ENCODE results near the gene AMZ1.
"Not testable (repeated sequence)": the region's sequence is repeated elsewhere in the genome, so short reads cannot be mapped to it uniquely, and the experiment has no call there.

Gene AMZ1

DNA sequence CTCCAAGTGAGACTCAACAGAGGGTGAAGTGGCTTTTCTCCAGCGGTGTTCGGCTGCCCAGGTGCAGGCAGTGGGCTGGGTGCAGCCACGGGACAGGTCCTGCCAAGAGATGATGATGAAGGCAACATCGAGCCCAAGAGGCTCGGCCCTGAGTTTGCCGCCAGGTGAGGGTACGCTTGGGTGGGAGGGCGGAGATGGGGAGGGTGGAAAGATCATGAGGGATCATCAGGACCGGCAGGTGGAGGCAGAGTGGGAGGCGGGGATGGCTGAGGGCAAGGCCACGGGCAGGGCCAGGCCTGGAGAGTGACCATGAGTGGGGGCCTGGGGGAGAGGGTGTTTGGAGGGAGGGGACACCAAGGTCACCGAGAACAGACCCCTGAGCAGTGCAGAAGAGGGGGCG is 17.8 kb upstream of the AMZ1 start:
- no peak for DNase-seq

DNA sequence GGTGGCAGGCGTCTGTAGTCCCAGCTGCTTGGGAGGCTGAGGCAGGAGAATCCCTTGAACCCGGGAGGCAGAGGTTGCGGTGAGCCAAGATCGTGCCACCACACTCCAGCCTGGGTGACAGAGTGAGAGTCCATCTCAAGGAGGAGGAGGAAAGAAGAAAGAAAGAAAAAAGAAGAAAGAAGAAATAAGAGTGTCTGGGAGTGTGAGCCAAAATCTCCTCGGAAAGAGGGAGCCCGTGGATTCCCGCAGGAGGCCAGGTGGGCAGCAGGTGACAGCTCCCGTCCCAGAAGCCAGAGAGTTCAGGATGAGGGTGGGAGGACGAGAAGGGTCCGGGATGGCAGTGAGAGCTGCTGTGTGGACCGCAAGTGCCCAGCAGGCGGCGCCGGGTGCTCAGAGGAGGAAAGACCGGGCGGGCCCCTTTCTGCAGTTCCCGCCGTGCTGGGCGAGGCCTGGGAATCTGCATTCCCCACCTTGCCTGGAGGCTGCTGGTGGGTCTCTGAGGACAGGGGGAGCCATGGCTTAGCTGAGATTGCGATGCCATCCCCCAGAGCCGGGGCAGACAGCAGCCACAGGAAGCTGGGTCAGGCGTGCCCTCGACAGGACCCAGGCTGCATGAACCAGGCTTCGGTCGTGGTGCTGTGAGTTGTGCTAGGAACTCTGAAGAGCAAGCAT is 17.1 kb upstream of the AMZ1 start:
- DNase-seq = peak; percentile 50

DNA sequence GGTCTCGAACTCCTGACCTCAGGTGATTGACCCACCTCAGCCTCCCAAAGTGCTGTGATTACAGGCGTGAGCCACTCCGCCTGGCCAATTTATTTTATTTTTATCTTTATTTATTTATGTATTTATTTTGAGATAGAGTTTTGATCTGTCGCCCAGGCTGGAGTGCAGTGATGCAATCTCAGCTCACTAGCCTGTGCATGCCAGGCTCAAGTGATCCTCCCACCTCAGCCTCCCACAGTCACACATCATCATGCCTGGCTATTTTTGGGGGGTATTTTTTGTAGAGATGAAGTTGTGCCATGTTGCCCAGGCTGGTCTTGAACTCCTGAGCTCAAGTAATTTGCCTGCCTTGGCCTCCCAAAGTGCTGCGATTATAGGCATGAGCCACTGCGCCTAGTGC is 14.8 kb upstream of the AMZ1 start:
- DNase-seq = not testable (repeated sequence)

GRCh38 chr7:2673934-2674333 is 14.1 kb upstream of the AMZ1 start:
- DNase-seq = no peak

- DNase-seq = no peak
Measured at GRCh38 chr7:2675256-2675764, 12.7 kb upstream of the AMZ1 start.

DNA sequence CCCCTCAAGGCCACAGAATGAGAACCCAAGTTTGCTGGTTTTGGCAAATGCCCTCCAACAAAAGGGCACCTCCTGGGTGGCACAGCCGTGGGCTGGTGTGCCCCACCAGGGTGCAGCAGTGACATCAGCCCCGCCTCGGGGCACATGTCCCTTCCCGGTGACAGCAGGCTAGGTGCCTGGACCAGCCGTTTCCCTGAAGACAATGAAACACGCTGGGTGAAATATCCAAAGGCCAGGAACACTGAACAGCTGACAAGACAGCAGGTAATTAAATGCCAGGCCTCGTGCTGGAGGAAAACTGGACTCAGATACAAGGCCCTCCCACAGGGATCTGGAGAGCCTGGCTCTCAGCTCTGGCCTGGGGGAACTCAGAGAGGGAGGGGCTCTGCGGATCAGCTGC is 11.4 kb upstream of the AMZ1 start:
- DNase-seq = not testable (repeated sequence)

DNA sequence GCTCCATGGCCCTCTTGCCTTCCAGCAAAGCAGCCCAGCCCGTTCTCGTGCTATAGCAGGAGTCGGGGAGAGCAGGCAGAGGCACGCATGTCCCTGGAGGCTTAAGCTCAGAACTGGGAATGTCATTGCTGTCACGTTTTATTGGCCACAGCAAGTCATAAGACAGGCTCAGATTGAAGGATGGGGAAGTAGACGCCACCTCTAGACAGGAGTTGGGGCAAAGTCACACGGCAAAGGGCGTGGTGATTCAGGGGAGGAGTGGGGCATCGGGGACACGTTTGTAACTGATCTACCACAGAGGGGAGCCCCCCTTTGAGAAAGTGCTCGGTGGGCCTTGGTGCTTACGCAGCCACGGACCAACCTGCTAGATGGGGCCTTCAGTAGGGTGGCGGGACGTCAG is 9.5 kb upstream of the AMZ1 start:
- not testable (repeated sequence) for DNase-seq

GRCh38 chr7:2679135-2680127 is 8.6 kb upstream of the AMZ1 start:
- DNase-seq = not testable (repeated sequence)

GRCh38 chr7:2680256-2680655 is 7.7 kb upstream of the AMZ1 start:
- DNase-seq = no peak

DNA sequence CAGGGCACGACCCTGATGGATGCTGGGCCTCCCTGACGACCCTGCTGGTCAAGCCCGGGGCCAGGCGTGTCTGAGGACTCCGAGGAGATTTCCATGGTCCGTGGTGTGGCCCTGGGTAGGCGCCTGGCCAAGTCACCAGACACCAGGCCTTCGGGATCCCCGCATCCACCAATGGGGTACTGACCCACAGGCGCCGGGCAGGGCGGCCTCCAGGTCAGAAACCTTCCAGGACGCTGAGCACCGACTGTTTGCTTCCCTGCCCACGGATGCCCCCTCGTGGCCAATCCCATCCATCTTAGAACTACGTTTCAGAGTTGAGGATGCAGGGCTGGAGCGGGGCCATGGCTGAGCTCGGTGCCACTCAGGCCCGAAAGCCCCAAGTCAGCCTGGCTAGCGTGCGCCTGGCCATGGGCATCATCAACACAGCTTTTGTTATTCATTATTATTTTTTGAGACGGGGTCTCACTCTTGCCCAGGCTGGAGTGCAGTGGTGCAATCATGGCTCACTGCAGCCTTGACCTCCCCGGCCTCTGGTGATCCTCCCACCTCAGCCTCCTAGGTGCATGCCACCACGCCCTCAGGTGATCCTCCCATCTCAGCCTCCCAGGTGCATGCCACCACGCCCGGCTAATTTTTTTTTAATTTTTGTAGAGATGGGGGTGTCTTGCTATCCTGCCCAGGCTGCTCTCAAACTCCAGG is 7.1 kb upstream of the AMZ1 start:
- no peak for DNase-seq

GRCh38 chr7:2681929-2682799 is 5.8 kb upstream of the AMZ1 start:
- no peak for DNase-seq

DNA sequence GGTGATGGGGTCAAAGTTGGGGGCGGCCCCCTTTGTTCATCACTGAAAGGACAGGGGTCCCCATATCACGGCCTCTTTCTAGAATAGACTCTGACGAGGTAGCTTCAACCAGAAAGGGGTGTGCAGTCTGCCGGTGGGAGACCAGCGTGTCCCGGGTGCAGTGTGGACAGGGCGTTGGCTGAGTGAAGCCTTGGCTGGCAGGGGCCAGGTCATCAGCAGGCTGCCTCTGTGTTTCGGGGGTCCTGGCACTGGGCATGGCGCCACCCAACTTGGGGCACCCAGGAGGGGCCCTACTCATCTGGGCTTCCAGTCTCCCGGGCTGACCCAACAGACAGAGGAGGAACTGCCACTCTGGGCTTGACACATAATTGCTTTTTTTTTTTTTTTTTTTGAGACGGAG is 3.5 kb upstream of the AMZ1 start:
- no peak for DNase-seq

DNA sequence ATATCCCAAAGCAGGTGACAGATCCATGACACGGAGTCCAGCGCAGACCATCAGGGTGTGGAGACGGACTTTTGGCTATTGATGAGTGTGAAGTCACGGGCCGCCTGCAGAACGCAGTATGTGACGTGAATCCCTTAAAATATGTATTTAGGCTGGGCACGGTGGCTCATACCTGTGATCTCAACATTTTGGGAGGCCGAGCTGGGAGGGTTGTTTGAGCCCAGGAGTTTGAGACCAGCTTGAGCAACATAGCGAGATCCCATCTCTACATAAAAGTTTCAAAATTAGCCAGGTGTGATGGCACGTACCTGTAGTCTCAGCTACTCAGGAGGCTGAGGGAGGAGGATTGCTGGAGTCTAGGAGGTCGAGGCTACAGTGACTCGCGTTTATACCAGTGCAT is 1.9 kb upstream of the AMZ1 start:
- no peak for DNase-seq

DNA sequence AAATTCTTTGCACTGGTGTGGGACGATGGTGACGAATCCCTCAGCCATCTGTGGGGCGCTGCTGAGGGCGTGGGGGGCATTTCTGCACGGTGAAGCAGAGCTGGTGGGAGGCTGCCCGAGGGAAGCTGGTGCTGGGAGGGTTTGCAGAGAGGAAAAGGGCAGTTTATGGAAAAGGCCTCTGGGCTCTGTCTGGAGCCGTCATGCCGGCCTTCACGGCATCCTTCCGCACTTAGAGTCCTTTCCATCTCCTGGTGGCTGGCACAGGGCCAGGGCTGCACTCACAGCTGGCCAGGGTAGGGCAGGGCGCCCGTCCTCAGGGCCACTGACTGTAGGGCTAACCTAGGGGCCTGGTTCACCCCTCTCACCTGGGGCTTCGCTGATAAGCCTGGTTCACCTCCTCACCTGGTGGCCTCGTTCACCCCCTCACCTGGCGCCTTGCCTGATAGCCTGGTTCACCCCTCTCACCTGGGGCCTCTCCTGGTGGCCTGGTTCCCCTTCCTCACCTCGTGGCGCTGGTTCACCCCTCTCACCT is 598 bp upstream of the AMZ1 start:
- DNase-seq = no peak

DNA sequence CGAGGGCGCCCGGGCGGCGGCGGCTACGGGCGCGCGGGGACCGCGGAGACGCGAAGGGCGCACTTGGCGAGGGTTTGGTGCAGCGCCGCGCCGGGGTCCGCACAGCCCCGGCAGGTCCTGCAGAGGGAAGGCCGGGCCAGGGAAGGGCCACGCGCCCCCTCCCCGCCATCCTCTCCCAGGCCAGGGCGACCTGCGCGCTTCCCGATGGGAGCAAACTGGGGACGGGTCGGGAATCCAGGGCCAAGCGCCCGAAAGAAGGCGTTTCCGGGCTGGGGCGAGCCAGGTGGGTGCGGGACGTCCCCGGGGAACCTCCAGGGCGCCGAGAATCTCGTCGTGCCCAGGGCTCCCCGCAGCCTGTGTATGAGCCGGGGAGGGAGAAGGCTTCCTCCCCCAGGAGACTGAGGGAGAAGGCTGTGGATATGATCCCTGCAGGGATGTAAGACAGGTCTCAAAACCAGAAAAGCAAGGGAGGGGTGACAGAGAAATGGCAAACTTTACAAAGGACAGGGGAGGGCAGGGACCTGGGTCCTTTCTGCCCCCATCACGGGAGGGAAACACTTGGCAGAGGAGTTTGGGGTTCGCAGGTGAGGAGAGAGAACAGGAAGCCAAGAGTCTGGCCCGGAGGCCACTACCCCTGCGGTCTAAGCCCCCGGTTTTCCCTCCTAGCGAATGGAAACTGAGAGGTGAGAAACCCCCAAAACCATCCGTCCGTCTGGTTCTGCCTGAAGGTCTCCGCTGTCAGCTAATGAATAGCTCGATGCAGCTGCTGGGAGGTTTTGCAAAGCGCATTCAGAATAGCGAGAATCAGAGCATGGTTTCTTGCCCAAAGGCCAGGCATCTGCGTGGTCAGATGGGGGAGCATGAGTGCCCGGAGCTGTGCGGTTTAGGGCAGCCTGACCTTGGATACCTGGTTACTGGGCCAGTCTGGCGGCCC is 674 bp downstream of the AMZ1 start:
- DNase-seq = no peak

- DNase-seq = no peak
Measured at GRCh38 chr7:2689343-2689847, 1.4 kb downstream of the AMZ1 start.

- DNase-seq = no peak
Measured at GRCh38 chr7:2689951-2690705, 2.1 kb downstream of the AMZ1 start.

DNA sequence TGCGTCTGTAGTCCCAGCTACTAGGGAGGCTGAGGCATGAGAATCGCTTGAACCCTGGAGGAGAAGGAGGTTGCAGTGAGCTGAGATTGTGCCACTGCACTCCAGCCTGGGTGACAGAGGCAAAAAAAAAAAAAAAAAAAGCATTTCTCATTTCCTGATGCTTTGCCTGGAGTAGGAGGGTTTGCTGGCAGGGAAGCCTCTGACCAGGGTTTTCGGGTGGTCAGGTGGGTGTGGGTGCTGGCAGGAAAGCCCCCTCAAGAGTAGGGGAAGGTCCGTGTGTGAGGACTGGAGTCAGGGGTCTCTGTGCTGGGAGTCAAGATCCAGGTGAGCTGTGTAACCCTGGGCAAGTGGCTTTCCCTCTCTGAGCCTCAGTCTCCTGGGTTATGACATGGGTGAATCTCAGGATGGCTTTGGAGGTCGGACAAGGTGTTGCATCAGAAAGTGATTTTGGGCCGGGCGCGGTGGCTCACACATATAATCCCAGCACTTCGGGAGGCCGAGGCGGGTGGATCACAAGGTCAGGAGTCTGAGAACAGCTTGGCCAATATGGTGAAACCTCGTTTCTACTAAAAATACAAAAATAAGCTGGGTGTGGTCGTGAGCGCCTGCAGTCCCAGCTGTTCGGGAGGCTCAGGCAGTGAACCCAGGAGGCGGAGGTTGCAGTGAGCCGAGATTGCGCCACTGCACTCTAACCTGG is 3.2 kb downstream of the AMZ1 start:
- no peak for DNase-seq

GRCh38 chr7:2691932-2692439 is 4.0 kb downstream of the AMZ1 start:
- not testable (repeated sequence) for DNase-seq
